SH-SY5Y (cell line): ENCODE measurements around the gene ACOXL.

ENCODE experiments used
- GATA2 ChIP-seq: IDR thresholded peaks from 2 replicates; pipeline ENCODE4 v1.6.1; 2011; ENCODE audit warnings: mild to moderate bottlenecking, low read depth, low read length
- GATA3 ChIP-seq: IDR thresholded peaks from 2 replicates; pipeline ENCODE4 v1.6.1; 2011; ENCODE audit warnings: low read depth, mild to moderate bottlenecking, low read length, moderate library complexity

- TF ChIP-seq GATA2 (no peak), GATA3 (no peak)
These were observed 259.5 kb downstream of the ACOXL start for GRCh38 chr2:110991911-110992310.
